OCI-LY1 (cell line): ENCODE results near the gene NUP93.

Source experiments
- EZH2 ChIP-seq: fragments of 200-600 bp; sonication (generic), shearing (Covaris generic); IDR thresholded peaks from 2 replicates; pipeline ENCODE4 v1.8.0; 2017; ENCODE audit warnings: borderline replicate concordance, mixed run types, mild to moderate bottlenecking, antibody characterized with exemption, low read length, moderate library complexity, mixed read lengths
- TF ChIP-seq, protein P1 (sequence below): fragments of 200-600 bp; sonication (generic), shearing (Covaris generic); IDR thresholded peaks from 2 replicates; pipeline ENCODE4 v1.5.1; 2017; ENCODE audit warnings: mild to moderate bottlenecking, antibody characterized with exemption, low read length, moderate library complexity, mixed read lengths

DNA sequence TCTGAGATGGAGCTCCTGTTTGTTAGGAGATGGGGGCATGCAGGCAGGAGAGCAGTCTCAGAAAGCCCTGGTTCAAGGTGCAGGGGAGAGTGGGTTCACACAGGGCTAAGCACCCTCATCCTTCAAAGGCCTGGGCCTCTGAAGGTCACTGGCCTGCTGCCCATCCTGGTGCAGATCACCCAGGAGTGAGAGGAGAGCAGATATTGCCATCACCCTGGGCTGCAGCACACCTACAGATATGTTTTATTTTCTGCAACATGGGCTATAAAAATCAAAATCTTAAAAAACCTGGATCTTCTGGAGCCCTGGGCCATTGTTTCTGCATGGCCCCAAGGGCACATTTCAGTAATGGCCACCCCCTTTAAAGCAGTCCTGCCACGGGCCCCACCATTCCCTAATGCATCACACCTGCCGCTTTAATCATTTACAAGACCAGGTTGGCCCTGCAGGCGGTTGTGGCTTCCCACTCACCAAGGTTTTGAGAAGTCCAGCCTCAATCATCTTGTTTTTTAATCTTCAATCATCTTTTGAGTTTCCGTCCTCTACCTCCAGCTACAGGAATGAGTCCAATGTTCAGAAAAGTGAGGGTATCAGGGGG lies 20.4 kb upstream of the NUP93 start:
- TF ChIP-seq, protein P1, sequence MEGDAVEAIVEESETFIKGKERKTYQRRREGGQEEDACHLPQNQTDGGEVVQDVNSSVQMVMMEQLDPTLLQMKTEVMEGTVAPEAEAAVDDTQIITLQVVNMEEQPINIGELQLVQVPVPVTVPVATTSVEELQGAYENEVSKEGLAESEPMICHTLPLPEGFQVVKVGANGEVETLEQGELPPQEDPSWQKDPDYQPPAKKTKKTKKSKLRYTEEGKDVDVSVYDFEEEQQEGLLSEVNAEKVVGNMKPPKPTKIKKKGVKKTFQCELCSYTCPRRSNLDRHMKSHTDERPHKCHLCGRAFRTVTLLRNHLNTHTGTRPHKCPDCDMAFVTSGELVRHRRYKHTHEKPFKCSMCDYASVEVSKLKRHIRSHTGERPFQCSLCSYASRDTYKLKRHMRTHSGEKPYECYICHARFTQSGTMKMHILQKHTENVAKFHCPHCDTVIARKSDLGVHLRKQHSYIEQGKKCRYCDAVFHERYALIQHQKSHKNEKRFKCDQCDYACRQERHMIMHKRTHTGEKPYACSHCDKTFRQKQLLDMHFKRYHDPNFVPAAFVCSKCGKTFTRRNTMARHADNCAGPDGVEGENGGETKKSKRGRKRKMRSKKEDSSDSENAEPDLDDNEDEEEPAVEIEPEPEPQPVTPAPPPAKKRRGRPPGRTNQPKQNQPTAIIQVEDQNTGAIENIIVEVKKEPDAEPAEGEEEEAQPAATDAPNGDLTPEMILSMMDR = no peak
- TF ChIP-seq EZH2 = no peak
